Esophagus squamous epithelium (tissue), 4 donors: ENCODE measurements around the gene TESPA1.

Source experiments
- POLR2A ChIP-seq, 4 donors: fragments of 450-650 bp; IDR thresholded peaks; one replicate each; pipeline ENCODE4 v1.6.1; 2017; ENCODE audit warnings: antibody characterized with exemption in 4 of 4, mild to moderate bottlenecking in 4 of 4, moderate library complexity in 3 of 4
- TF ChIP-seq, protein P1 (sequence below), 6 experiments: fragments of 450-650 bp in 4 of 6; fragments of 200-600 bp in 2 of 6; sonication (generic) in 2 of 6; IDR thresholded peaks; one replicate each; pipeline ENCODE4 v1.5.1; 2016 to 2019; ENCODE audit warnings: antibody characterized with exemption in 6 of 6, mild to moderate bottlenecking in 4 of 6, moderate library complexity in 4 of 6

GRCh38 chr12:54933376-54933775, 51.2 kb downstream of the TESPA1 start:
- TF ChIP-seq, protein P1, sequence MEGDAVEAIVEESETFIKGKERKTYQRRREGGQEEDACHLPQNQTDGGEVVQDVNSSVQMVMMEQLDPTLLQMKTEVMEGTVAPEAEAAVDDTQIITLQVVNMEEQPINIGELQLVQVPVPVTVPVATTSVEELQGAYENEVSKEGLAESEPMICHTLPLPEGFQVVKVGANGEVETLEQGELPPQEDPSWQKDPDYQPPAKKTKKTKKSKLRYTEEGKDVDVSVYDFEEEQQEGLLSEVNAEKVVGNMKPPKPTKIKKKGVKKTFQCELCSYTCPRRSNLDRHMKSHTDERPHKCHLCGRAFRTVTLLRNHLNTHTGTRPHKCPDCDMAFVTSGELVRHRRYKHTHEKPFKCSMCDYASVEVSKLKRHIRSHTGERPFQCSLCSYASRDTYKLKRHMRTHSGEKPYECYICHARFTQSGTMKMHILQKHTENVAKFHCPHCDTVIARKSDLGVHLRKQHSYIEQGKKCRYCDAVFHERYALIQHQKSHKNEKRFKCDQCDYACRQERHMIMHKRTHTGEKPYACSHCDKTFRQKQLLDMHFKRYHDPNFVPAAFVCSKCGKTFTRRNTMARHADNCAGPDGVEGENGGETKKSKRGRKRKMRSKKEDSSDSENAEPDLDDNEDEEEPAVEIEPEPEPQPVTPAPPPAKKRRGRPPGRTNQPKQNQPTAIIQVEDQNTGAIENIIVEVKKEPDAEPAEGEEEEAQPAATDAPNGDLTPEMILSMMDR (IDR thresholded peaks at IDR 0.05) = no peak
- no peak for TF ChIP-seq POLR2A (IDR thresholded peaks at IDR 0.05)
